Keratinocyte (primary cell): ENCODE measurements around the gene LMBR1. TPM values are rescaled to one million over a fixed set of nuclear protein-coding genes. Genes with fewer than 3 reads are reported as not detected.

Source experiments
- DNase-seq: peaks from one replicate; pipeline ENCODE4 v3.0.0-alpha.2; 2011; ENCODE audit warnings: low read depth, missing footprints, low spot score
- FAIRE-seq: peaks from 2 replicates; lab custom pipeline; 2011; peaks lifted over from hg19 to GRCh38; lab: Jason Lieb, UNC
- H2AFZ ChIP-seq: 2 replicates; pipeline ENCODE4 v1.6.0; 2012; ENCODE audit warnings: low read length, control low read depth, inconsistent platforms; ENCODE audit not compliant: control insufficient read depth
- H3K27ac ChIP-seq: 2 replicates; pipeline ENCODE4 v1.5.1; 2011; ENCODE audit warnings: low read length; ENCODE audit not compliant: control insufficient read depth, insufficient read depth
- H3K27me3 ChIP-seq: 3 replicates; pipeline ENCODE4 v1.6.0; 2011; ENCODE audit warnings: low read length; ENCODE audit not compliant: control insufficient read depth, insufficient read depth; ENCODE audit errors: extremely low read depth
- H3K36me3 ChIP-seq, 2 experiments: 2 replicates in 1 of 2; 3 replicates in 1 of 2; pipeline ENCODE4 v1.5.1; 2011; ENCODE audit warnings: low read length in 2 of 2, mild to moderate bottlenecking in 1 of 2; ENCODE audit not compliant: control insufficient read depth in 2 of 2, insufficient read depth in 2 of 2; ENCODE audit errors: extremely low read depth in 1 of 2
- H3K4me1 ChIP-seq: 3 replicates; pipeline ENCODE4 v1.5.1; 2011; ENCODE audit warnings: low read length; ENCODE audit not compliant: control insufficient read depth, insufficient read depth; ENCODE audit errors: extremely low read depth
- H3K4me2 ChIP-seq: 3 replicates; pipeline ENCODE4 v1.6.0; 2011; ENCODE audit warnings: low read depth, low read length; ENCODE audit not compliant: control insufficient read depth, insufficient read depth; ENCODE audit errors: extremely low read depth
- H3K4me3 ChIP-seq, 3 experiments: fragments of 200-600 bp in 1 of 3; sonication (generic) in 1 of 3; 2 replicates in 2 of 3; 3 replicates in 1 of 3; pipeline ENCODE4 v1.5.1; 2011 to 2016; ENCODE audit warnings: low read length in 3 of 3, mild to moderate bottlenecking in 3 of 3, control low read depth in 2 of 3, inconsistent platforms in 1 of 3, low read depth in 1 of 3, mixed read lengths in 1 of 3, mixed run types in 1 of 3, moderate library complexity in 1 of 3; ENCODE audit not compliant: control insufficient read depth in 2 of 3, insufficient read depth in 2 of 3; ENCODE audit errors: extremely low read depth in 1 of 3
- H3K79me2 ChIP-seq: 2 replicates; pipeline ENCODE4 v1.6.0; 2012; ENCODE audit warnings: low read length; ENCODE audit not compliant: control insufficient read depth, insufficient read depth
- H3K9ac ChIP-seq: 3 replicates; pipeline ENCODE4 v1.6.0; 2011; ENCODE audit warnings: low read length; ENCODE audit not compliant: control insufficient read depth, insufficient read depth; ENCODE audit errors: extremely low read depth
- H3K9me1 ChIP-seq: 3 replicates; pipeline ENCODE4 v1.6.0; 2011; ENCODE audit warnings: low read length; ENCODE audit not compliant: control insufficient read depth, insufficient read depth; ENCODE audit errors: extremely low read depth
- H3K9me3 ChIP-seq: 2 replicates; pipeline ENCODE4 v1.5.1; 2012; ENCODE audit warnings: low read depth, low read length; ENCODE audit not compliant: control insufficient read depth
- H4K20me1 ChIP-seq: 3 replicates; pipeline ENCODE4 v1.6.0; 2011; ENCODE audit warnings: low read length; ENCODE audit not compliant: control insufficient read depth, insufficient read depth; ENCODE audit errors: extremely low read depth
- EZH2 ChIP-seq: IDR thresholded peaks from one replicate; pipeline ENCODE4 v1.6.1; 2012; ENCODE audit warnings: inconsistent platforms, mild to moderate bottlenecking, low read length, moderate library complexity
- dilution Hi-C: fragments of 300-500 bp; cut with MboI; formaldehyde crosslinking; loops from one replicate; pipeline ENCODE4 v1.7.0; 2020; ENCODE audit warnings: low sequenced_read_pairs; ENCODE audit not compliant: extremely low pct_ligation_motif_present
- polyA plus RNA-seq, 5 experiments: library from polyadenylated mRNA; depleted of rRNA in 3 of 5; stranded (reverse) in 3 of 5; stranded (forward) in 1 of 5; unstranded in 1 of 5; fragments of >200 nt; gene quantifications; 1 replicate in 1 of 5; 2 replicates in 3 of 5; 3 replicates in 1 of 5; pipeline versions ENCODE4 v1.2.1 to v1.2.3, GENCODE V29; 2011 to 2012; ENCODE audit warnings: missing spikeins in 2 of 5, low read depth in 1 of 5, low replicate concordance in 1 of 5
- TF ChIP-seq, protein P1 (sequence below), 3 experiments: IDR thresholded peaks in 1 of 3; conservative IDR thresholded peaks in 1 of 3; optimal IDR thresholded peaks in 1 of 3; 2 replicates in 2 of 3; 3 replicates in 1 of 3; pipeline versions ENCODE3 to v1.5.1; 2011; ENCODE audit warnings: low read length in 3 of 3, mild to moderate bottlenecking in 3 of 3, moderate library complexity in 2 of 3, control low read depth in 1 of 3, inconsistent platforms in 1 of 3; ENCODE audit not compliant: insufficient read depth in 2 of 3; ENCODE audit errors: extremely low read depth in 1 of 3

The LMBR1 gene
- polyA plus RNA-seq, 1 donor (not counting 4 experiments of a cell fraction or from before 2014, with no cell fraction given) = 30.2 TPM

DNA sequence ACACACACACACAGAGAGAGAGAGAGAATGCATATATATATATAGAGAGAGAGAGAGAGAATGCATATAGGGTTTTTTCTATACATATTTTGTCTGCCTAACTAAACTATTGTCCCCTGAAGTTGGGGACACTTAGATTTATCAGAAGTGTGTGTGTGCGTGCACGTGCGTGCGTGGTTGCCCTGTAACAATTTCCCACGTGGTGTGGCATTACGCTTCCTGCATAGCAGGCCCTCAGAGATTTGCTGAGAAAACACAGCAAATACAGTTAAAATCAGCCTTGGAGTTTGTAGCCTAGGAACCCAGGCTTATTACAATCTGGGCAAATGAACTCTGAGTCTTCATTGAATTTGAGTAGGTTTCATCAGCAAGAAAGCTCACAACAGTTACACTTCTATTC is 237.7 kb downstream of the LMBR1 start:
- Histone ChIP-seq H2AFZ (no peak overlapping the region), H3K79me2 (no peaks in the 10 kb centered on the region), H4K20me1 (no peaks in the 10 kb centered on the region), H3K9me3 (no peaks in the 10 kb centered on the region), H3K4me2 (no peak overlapping the region), H3K36me3 (no peaks in the 10 kb centered on the region), H3K4me3 (no peak overlapping the region), H3K9ac (no peak overlapping the region), H3K27ac (no peak overlapping the region), H3K27me3 (no peaks in the 10 kb centered on the region), H3K9me1 (no peaks in the 10 kb centered on the region), H3K4me1 (peaks cover 3% of the 10 kb centered on the region)
- TF ChIP-seq EZH2 = no peak
- TF ChIP-seq, protein P1, sequence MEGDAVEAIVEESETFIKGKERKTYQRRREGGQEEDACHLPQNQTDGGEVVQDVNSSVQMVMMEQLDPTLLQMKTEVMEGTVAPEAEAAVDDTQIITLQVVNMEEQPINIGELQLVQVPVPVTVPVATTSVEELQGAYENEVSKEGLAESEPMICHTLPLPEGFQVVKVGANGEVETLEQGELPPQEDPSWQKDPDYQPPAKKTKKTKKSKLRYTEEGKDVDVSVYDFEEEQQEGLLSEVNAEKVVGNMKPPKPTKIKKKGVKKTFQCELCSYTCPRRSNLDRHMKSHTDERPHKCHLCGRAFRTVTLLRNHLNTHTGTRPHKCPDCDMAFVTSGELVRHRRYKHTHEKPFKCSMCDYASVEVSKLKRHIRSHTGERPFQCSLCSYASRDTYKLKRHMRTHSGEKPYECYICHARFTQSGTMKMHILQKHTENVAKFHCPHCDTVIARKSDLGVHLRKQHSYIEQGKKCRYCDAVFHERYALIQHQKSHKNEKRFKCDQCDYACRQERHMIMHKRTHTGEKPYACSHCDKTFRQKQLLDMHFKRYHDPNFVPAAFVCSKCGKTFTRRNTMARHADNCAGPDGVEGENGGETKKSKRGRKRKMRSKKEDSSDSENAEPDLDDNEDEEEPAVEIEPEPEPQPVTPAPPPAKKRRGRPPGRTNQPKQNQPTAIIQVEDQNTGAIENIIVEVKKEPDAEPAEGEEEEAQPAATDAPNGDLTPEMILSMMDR (optimal IDR thresholded peaks at IDR 0.05 in 1 of 3, IDR thresholded peaks at IDR 0.05 in 1 of 3, conservative IDR thresholded peaks at IDR 0.05 in 1 of 3; ENCODE audit: extremely low read depth in 1 of 3, insufficient read depth in 2 of 3, low read length in 3 of 3) = no peak
- DNase-seq (no peak), FAIRE-seq (no peak)
- dilution Hi-C loops = no loop called here

DNA sequence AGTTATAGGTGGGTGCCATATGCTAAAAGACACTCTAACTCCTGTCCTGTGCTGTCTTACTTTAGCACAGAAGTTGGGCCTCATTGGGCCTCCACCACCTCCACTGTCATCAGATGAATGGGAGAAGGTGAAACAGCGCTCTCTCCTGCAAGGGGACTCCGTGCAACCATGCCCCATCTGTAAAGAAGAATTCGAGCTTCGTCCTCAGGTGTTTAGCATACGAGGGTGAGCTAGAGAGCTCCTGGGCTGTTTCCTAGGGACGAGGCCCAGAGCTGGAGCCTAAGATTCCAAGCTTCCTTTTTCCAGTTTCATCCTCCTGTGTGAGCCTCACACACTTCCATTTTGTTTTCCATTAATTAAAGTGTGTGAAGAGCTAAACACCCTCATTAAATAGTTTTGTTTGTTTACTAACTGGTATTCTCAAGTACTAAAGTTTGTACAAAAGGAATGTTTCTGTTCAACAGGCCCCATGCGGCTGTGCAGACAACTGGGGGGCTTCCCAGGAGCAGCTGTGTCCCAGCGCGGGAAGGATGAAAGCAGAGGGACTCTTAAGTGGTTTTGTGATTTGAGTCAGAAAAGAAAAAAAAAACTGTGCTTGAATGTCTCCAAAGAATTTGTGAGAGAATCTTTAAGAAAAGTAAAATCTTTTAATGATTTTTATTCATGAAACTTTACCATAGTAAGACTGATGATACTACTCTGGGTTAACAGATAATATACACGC is 238.3 kb downstream of the LMBR1 start:
- Histone ChIP-seq H4K20me1 (no peaks in the 10 kb centered on the region), H3K4me2 (no peak overlapping the region), H2AFZ (no peak overlapping the region), H3K9ac (no peak overlapping the region), H3K4me1 (peaks cover 3% of the 10 kb centered on the region), H3K79me2 (no peaks in the 10 kb centered on the region), H3K27ac (no peak overlapping the region), H3K9me3 (no peaks in the 10 kb centered on the region), H3K36me3 (no peaks in the 10 kb centered on the region), H3K4me3 (no peak overlapping the region), H3K9me1 (no peaks in the 10 kb centered on the region), H3K27me3 (no peaks in the 10 kb centered on the region)
- no peak for FAIRE-seq
- TF ChIP-seq, protein P1 (optimal IDR thresholded peaks at IDR 0.05 in 1 of 3, IDR thresholded peaks at IDR 0.05 in 1 of 3, conservative IDR thresholded peaks at IDR 0.05 in 1 of 3; ENCODE audit: extremely low read depth in 1 of 3, insufficient read depth in 2 of 3, low read length in 3 of 3) = no peak
- no peak for DNase-seq
- dilution Hi-C loops = no loop called here
